ENCODE measurements around the gene COCH. TPM values are rescaled to one million over a fixed set of nuclear protein-coding genes. Genes with fewer than 3 reads are reported as not detected.

The COCH gene
- total and polyA plus RNA-seq, 2 experiments from 2014 or later = 1.1 to 1.5 TPM

DNA sequence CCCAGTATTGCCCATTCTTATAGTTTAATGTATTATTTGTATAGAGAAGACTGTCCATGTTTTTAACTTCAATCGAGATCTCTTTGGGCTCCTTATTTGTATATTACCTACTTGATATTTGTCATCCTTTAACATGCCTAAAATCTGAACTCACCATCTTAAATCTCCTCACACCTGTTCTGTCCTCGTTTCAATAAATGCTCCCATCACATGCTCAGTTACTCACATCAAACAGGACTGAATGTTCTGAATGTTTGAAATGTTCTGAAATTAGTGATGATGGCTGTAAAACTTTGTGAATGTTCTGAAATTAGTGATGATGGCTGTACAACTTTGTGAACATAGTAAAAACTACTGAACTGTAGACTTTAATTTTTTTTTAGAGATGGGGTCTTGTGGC is 34.5 kb downstream of the COCH start:
- H3K27ac ChIP-seq = no peak overlapping the region
- no peak overlapping the region for H3K4me3 ChIP-seq
- H3K27me3 ChIP-seq = no peaks in the 10 kb centered on the region
- peaks cover 36% of the 10 kb centered on the region for H3K36me3 ChIP-seq
- DNase-seq (ENCODE audit: low read depth in 1 of 2, low spot score in 1 of 2) = no peak
- no peaks in the 10 kb centered on the region for H3K4me1 ChIP-seq (ENCODE audit: low read depth)
- H3K9me3 ChIP-seq (ENCODE audit: low read depth) = no peaks in the 10 kb centered on the region
- TF ChIP-seq, protein P1, sequence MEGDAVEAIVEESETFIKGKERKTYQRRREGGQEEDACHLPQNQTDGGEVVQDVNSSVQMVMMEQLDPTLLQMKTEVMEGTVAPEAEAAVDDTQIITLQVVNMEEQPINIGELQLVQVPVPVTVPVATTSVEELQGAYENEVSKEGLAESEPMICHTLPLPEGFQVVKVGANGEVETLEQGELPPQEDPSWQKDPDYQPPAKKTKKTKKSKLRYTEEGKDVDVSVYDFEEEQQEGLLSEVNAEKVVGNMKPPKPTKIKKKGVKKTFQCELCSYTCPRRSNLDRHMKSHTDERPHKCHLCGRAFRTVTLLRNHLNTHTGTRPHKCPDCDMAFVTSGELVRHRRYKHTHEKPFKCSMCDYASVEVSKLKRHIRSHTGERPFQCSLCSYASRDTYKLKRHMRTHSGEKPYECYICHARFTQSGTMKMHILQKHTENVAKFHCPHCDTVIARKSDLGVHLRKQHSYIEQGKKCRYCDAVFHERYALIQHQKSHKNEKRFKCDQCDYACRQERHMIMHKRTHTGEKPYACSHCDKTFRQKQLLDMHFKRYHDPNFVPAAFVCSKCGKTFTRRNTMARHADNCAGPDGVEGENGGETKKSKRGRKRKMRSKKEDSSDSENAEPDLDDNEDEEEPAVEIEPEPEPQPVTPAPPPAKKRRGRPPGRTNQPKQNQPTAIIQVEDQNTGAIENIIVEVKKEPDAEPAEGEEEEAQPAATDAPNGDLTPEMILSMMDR (IDR thresholded peaks at IDR 0.05; ENCODE audit: low read depth, low read length) = no peak

DNA sequence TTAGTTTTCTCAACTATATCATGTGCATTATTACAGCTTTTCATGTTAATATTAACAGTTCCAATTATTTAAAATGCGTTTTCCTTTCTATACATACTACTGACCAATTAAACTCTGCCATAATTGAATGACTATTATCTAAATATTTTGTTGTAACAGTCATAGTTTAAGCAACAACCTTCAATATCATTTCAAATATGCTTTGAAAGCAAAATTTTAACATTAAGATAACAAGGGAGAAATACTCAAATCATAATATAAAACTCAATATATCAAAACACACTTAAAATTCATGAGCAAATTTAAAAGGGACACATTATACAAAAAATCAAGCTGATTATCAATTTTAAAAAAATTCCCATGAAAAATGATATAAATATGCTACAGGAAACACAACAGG is 40.5 kb downstream of the COCH start:
- peaks cover 15% of the 10 kb centered on the region for H3K36me3 ChIP-seq
- no peak for DNase-seq (ENCODE audit: low read depth in 1 of 2, low spot score in 1 of 2)
- TF ChIP-seq, protein P1 (IDR thresholded peaks at IDR 0.05; ENCODE audit: low read depth, low read length) = no peak

DNA sequence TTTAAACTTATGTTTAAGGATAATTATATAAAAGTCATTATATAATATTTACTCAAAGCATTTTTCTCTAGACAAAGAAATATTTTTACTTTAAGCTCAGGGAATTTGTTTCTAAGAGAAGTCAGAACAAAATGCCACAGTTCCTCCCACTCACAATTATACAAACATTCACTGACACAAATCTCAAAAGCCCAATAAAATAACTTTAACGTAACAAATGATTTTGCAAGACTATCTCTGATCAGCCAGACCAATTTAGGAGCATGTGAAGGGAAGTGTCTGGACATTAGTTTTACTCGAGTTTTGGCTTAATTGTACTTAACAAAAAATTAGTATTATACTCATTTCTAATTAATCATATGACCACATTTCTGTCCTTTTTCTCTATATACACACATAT is 41.2 kb downstream of the COCH start:
- Histone ChIP-seq H3K9me3 (ENCODE audit: low read depth) (no peaks in the 10 kb centered on the region), H3K27ac (no peak overlapping the region), H3K4me1 (ENCODE audit: low read depth) (no peaks in the 10 kb centered on the region), H3K36me3 (peaks cover 15% of the 10 kb centered on the region), H3K27me3 (no peaks in the 10 kb centered on the region), H3K4me3 (no peak overlapping the region)
- TF ChIP-seq, protein P1 (IDR thresholded peaks at IDR 0.05; ENCODE audit: low read depth, low read length) = no peak
- DNase-seq (ENCODE audit: low read depth in 1 of 2, low spot score in 1 of 2) = no peak

More for the DNA sequence above, 40.5 kb downstream of the COCH start:
- Histone ChIP-seq H3K9me3 (ENCODE audit: low read depth) (no peaks in the 10 kb centered on the region), H3K27ac (no peak overlapping the region), H3K4me1 (ENCODE audit: low read depth) (no peaks in the 10 kb centered on the region), H3K4me3 (no peak overlapping the region), H3K27me3 (no peaks in the 10 kb centered on the region)

DNA sequence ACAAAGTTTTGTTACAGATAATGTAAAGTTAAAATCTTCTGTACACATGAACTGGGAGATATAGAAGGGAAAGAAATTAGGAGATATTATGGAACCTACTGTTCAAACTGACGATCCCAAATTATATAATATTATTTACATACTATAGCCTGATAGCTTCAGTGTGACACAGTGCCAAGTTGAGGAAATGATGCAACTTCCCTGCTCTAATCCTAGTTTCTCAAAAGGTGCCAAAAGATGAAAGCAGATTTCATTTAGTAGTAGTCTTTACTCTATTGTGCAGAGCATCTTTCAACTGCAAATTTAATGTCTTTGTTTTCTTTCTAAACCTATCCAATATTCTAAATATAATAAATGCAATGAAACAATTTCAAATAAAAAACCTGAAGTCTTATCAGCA is 46.9 kb downstream of the COCH start:
- DNase-seq (ENCODE audit: low read depth in 1 of 2, low spot score in 1 of 2) = peak in 1 of 2 donors; percentile 53
- H3K27me3 ChIP-seq = no peaks in the 10 kb centered on the region
- no peak overlapping the region for H3K27ac ChIP-seq
- no peak overlapping the region for H3K4me3 ChIP-seq
- H3K36me3 ChIP-seq = peaks cover 7% of the 10 kb centered on the region
- no peaks in the 10 kb centered on the region for H3K9me3 ChIP-seq (ENCODE audit: low read depth)
- H3K4me1 ChIP-seq (ENCODE audit: low read depth) = no peaks in the 10 kb centered on the region
- TF ChIP-seq, protein P1 (IDR thresholded peaks at IDR 0.05; ENCODE audit: low read depth, low read length) = no peak

DNA sequence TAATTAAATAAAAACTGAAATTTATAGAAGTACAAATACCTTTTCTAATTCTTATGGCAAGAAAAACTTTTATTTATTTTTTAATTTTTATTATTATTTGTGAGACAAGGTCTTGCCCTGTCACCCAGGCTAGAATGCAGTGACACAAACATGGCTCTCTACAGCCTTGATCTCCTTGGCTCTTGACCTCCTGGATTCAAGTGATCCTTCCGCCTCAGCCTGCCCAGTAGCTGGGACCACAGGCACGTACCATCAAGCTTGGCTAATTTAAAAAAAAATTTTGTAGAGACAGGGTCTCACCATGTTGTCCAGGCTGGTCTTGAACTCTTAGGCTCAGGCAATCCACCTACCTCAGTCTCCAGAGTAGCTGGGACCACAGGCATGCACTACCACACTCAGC is 47.4 kb downstream of the COCH start:
- no peak overlapping the region for H3K27ac ChIP-seq
- H3K4me3 ChIP-seq = no peak overlapping the region
- no peaks in the 10 kb centered on the region for H3K27me3 ChIP-seq
- H3K4me1 ChIP-seq (ENCODE audit: low read depth) = no peaks in the 10 kb centered on the region
- no peak for DNase-seq (ENCODE audit: low read depth in 1 of 2, low spot score in 1 of 2)
- TF ChIP-seq, protein P1 (IDR thresholded peaks at IDR 0.05; ENCODE audit: low read depth, low read length) = no peak
- H3K9me3 ChIP-seq (ENCODE audit: low read depth) = no peaks in the 10 kb centered on the region
- peaks cover 7% of the 10 kb centered on the region for H3K36me3 ChIP-seq

DNA sequence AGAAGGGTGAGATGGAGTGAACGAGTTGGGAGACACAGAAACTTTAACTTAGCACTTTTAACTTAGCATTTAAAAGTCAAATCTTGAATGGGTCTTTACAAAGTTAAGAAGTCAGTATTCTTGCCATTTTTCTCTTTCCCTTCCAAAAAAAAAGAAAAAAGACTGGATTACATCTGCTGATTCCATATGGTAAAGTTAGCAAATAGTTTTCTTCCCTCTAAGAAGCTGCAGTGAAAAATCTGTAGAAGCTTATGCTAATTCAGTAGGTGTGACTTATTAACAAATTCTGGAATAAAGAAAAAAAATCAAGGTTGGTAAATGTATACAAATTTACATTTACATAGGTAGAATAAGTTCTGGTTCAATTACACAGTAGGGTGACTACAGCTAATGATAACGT is 50.9 kb downstream of the COCH start:
- Histone ChIP-seq H3K27me3 (no peaks in the 10 kb centered on the region), H3K4me3 (no peak overlapping the region), H3K27ac (no peak overlapping the region), H3K36me3 (peaks cover 3% of the 10 kb centered on the region), H3K4me1 (ENCODE audit: low read depth) (no peaks in the 10 kb centered on the region), H3K9me3 (ENCODE audit: low read depth) (no peaks in the 10 kb centered on the region)
- TF ChIP-seq, protein P1 (IDR thresholded peaks at IDR 0.05; ENCODE audit: low read depth, low read length) = no peak
- DNase-seq (ENCODE audit: low read depth in 1 of 2, low spot score in 1 of 2) = no peak

Data from cardiac muscle cell (in vitro differentiated cells and primary cell).